ENCODE data around the gene PCK1. TPM values are rescaled to one million over a fixed set of nuclear protein-coding genes. Genes with fewer than 3 reads are reported as not detected.

The PCK1 gene
- polyA plus RNA-seq, 1 donor: 17.2 TPM

GRCh38 chr20:57588596-57588995 is 27.7 kb downstream of the PCK1 start:
- no peak for DNase-seq

GRCh38 chr20:57589123-57589727 is 28.3 kb downstream of the PCK1 start:
- DNase-seq: no peak

- DNase-seq: no peak
Observed at GRCh38 chr20:57589728-57590484, 29.0 kb downstream of the PCK1 start.

GRCh38 chr20:57590485-57591288 is 29.8 kb downstream of the PCK1 start:
- DNase-seq: no peak

- DNase-seq: no peak
Observed at GRCh38 chr20:57591289-57592229, 30.6 kb downstream of the PCK1 start.

GRCh38 chr20:57592263-57593092 is 31.6 kb downstream of the PCK1 start:
- no peak for DNase-seq

GRCh38 chr20:57593134-57593886 is 32.4 kb downstream of the PCK1 start:
- DNase-seq: no peak

GRCh38 chr20:57594092-57594951 is 33.4 kb downstream of the PCK1 start:
- no peak for DNase-seq

- no peak for DNase-seq
Observed at GRCh38 chr20:57595041-57596030, 34.4 kb downstream of the PCK1 start.

GRCh38 chr20:57596358-57596757 is 35.4 kb downstream of the PCK1 start:
- no peak for DNase-seq

- no peak for DNase-seq
Observed at GRCh38 chr20:57596998-57597939, 36.4 kb downstream of the PCK1 start.

- no peak for DNase-seq
Observed at GRCh38 chr20:57598060-57598459, 37.1 kb downstream of the PCK1 start.

- no peak for DNase-seq
Observed at GRCh38 chr20:57598491-57598890, 37.6 kb downstream of the PCK1 start.

- no peak for DNase-seq
Observed at GRCh38 chr20:57600320-57601210, 39.7 kb downstream of the PCK1 start.

- DNase-seq: no peak
Observed at GRCh38 chr20:57601211-57601570, 40.3 kb downstream of the PCK1 start.

GRCh38 chr20:57601737-57602136 is 40.8 kb downstream of the PCK1 start:
- no peak for DNase-seq
